Epithelial cell of proximal tubule (primary cell): ENCODE measurements around the gene UCN2. TPM values are rescaled to one million over a fixed set of nuclear protein-coding genes. Genes with fewer than 3 reads are reported as not detected.

Experiments
- DNase-seq: peaks from one replicate; pipeline ENCODE4 v3.0.0-alpha.2; 2011; ENCODE audit warnings: low read depth
- H3K4me3 ChIP-seq: 2 replicates; pipeline ENCODE4 v1.5.1; 2011; ENCODE audit warnings: low read depth, mild to moderate bottlenecking, low read length
- CTCF ChIP-seq: conservative IDR thresholded peaks from 2 replicates; pipeline ENCODE4 v1.5.1; 2012; ENCODE audit warnings: low read depth, mild to moderate bottlenecking, low read length
- total RNA-seq: library from RNA; depleted of rRNA; stranded (reverse); fragments of >200 nt; gene quantifications from 2 replicates; pipeline ENCODE4 v1.2.3, GENCODE V29; 2015

Gene UCN2
- total RNA-seq, 1 donor from 2014 or later = 4.8 TPM

DNA sequence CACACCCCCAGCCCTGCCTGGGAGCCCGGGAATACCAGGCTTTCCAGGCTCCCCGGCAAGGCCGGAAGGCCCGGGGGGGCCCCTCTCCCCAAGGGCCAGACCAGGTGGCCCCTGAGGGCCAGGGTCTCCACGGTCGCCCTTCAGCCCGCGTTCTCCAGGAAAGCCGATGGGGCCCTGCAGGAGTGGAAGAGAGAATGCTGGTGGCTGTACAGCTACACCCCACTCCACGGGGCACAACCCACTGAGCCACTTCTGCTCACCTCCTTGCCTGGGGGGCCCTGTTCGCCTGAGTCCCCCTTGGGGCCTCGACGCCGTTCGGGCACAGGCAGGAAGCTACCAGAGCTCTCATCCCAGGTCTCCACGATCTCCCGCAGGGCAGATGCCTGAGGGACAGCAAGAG lies 11.8 kb upstream of the UCN2 start:
- DNase-seq = no peak
- no peak overlapping the region for H3K4me3 ChIP-seq
- TF ChIP-seq CTCF = no peak

- no peak for TF ChIP-seq CTCF
- DNase-seq = no peak
- H3K4me3 ChIP-seq = no peak overlapping the region
Observed at GRCh38 chr3:48573973-48574585, 10.5 kb upstream of the UCN2 start.

GRCh38 chr3:48572517-48572916 lies 8.9 kb upstream of the UCN2 start:
- no peak overlapping the region for H3K4me3 ChIP-seq

DNA sequence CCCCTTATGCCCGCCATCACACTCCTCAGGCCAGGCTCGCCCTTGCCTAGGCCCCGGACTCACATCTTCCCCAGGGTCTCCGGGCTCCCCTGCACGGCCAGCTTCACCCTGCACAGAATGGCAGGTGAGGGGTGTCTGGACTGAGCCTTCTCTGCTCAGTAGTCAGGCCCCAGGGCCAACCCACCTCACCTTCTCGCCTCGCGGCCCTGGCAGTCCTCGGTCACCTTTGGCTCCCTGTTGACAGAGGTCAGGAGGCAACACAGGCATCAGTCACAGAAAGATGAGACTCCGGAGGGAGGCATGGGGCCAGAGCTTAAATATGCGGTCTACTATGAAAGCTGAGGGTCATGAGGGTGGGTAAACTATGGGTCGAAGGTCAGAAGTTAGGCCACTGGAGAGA lies 8.4 kb upstream of the UCN2 start:
- no peak for TF ChIP-seq CTCF
- DNase-seq = no peak
- no peak overlapping the region for H3K4me3 ChIP-seq

More at GRCh38 chr3:48572517-48572916, 8.9 kb upstream of the UCN2 start:
- DNase-seq = no peak
- no peak for TF ChIP-seq CTCF

- no peak for DNase-seq
- no peak overlapping the region for H3K4me3 ChIP-seq
- no peak for TF ChIP-seq CTCF
Observed at GRCh38 chr3:48569808-48570450, 6.3 kb upstream of the UCN2 start.

GRCh38 chr3:48569400-48569799 lies 5.8 kb upstream of the UCN2 start:
- no peak overlapping the region for H3K4me3 ChIP-seq
- DNase-seq = no peak
- no peak for TF ChIP-seq CTCF

GRCh38 chr3:48568476-48568875 lies 4.9 kb upstream of the UCN2 start:
- no peak overlapping the region for H3K4me3 ChIP-seq
- DNase-seq = no peak
- no peak for TF ChIP-seq CTCF
